Right atrium auricular region (tissue), 2 donors: ENCODE measurements around the gene MICAL2. TPM values are rescaled to one million over a fixed set of nuclear protein-coding genes. Genes with fewer than 3 reads are reported as not detected.

Experiments used
- DNase-seq: peaks from one replicate; pipeline ENCODE4 v3.0.0-alpha.2; 2019; ENCODE audit warnings: low spot score
- H3K27ac ChIP-seq, 2 donors: fragments of 200-600 bp; sonication (generic); 1 replicate in 1 of 2; 2 replicates in 1 of 2; pipeline ENCODE4 v1.5.1; 2016 to 2019
- H3K27me3 ChIP-seq, 2 donors: fragments of 200-600 bp; sonication (generic); one replicate each; pipeline versions ENCODE4 v1.5.1 to v1.6.0; 2017 to 2019
- H3K36me3 ChIP-seq: fragments of 200-600 bp; sonication (generic); one replicate; pipeline ENCODE4 v1.5.1; 2016
- H3K4me1 ChIP-seq, 2 donors: fragments of 200-600 bp; sonication (generic); one replicate each; pipeline versions ENCODE4 v1.5.1 to v1.6.0; 2017 to 2019
- H3K4me3 ChIP-seq, 2 donors: fragments of 200-600 bp; sonication (generic); 1 replicate in 1 of 2; 2 replicates in 1 of 2; pipeline ENCODE4 v1.5.1; 2017 to 2019; ENCODE audit warnings: mild to moderate bottlenecking in 1 of 2, moderate library complexity in 1 of 2
- H3K9me3 ChIP-seq, 2 donors: fragments of 200-600 bp; sonication (generic); one replicate each; pipeline ENCODE4 v1.5.1; 2019
- CTCF ChIP-seq, 2 donors: fragments of 200-600 bp; sonication (generic); IDR thresholded peaks; one replicate each; pipeline ENCODE4 v1.5.1; 2019; ENCODE audit warnings: antibody characterized with exemption in 2 of 2
- total RNA-seq, 2 donors: library from RNA; depleted of rRNA; stranded (reverse); fragments of >200 nt; gene quantifications; one replicate each; pipeline ENCODE4 v1.1.0, GENCODE V29; 2016

Gene MICAL2
- total RNA-seq, 2 donors from 2014 or later, result 77.6 to 84.5 TPM

DNA sequence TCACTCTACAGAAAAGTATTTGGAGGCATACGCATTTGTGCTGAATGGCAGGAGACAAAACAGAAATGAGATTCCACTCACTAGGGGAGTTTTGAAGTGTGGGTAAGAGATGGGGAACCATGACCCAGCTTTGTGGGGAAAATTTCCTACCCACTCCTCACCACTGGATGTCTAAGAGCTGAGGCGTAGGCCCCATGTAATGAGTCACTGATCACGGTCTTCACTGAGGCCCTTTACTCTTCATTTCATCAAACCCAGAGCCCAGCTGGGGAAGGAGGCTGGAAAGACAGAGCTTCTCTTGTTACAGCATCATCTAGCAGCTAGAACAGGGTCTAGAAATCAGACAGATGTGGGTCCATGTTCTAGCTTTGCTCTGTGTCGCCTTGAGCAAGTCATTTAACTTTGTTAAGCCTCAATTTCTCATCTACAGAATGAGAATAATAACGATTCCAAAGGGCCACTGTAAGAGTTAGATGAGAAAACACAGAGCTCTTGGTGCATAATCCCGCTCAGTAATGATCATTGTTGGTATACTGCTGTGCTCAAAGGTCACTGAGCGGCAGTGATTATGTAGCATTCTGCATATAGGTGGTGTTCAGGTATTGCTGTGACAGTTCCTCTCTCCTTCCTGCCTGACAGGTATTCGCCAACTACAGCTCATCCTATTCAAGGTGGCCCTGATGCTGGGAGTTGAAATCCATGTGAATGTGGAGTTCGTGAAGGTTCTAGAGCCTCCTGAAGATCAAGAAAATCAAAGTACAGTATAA, 97.2 kb downstream of the MICAL2 start:
- peaks cover 56% of the 10 kb centered on the region for H3K36me3 ChIP-seq

GRCh38 chr11:12209096-12209495, 98.7 kb downstream of the MICAL2 start:
- Histone ChIP-seq H3K36me3 (peaks cover 67% of the 10 kb centered on the region), H3K4me3 (no peak overlapping the region), H3K27me3 (no peaks in the 10 kb centered on the region), H3K4me1 (no peaks in the 10 kb centered on the region), H3K9me3 (no peaks in the 10 kb centered on the region), H3K27ac (no peak overlapping the region)
- no peak for DNase-seq
- TF ChIP-seq CTCF (IDR thresholded peaks at IDR 0.05), result no peak

More for the DNA sequence above, 97.2 kb downstream of the MICAL2 start:
- no peaks in the 10 kb centered on the region for H3K9me3 ChIP-seq
- no peak for DNase-seq
- no peaks in the 10 kb centered on the region for H3K4me1 ChIP-seq
- H3K4me3 ChIP-seq, result no peak overlapping the region
- H3K27me3 ChIP-seq, result no peaks in the 10 kb centered on the region
- no peak overlapping the region for H3K27ac ChIP-seq
- no peak for TF ChIP-seq CTCF (IDR thresholded peaks at IDR 0.05)

- Histone ChIP-seq H3K9me3 (no peaks in the 10 kb centered on the region), H3K27ac (no peak overlapping the region), H3K27me3 (no peaks in the 10 kb centered on the region), H3K4me1 (peaks cover 0 to 3% of the 10 kb centered on the region in 2 donors), H3K36me3 (peaks cover 65% of the 10 kb centered on the region), H3K4me3 (no peak overlapping the region)
- no peak for DNase-seq
- TF ChIP-seq CTCF (IDR thresholded peaks at IDR 0.05), result no peak
These were observed 99.8 kb downstream of the MICAL2 start for GRCh38 chr11:12210200-12210599.

DNA sequence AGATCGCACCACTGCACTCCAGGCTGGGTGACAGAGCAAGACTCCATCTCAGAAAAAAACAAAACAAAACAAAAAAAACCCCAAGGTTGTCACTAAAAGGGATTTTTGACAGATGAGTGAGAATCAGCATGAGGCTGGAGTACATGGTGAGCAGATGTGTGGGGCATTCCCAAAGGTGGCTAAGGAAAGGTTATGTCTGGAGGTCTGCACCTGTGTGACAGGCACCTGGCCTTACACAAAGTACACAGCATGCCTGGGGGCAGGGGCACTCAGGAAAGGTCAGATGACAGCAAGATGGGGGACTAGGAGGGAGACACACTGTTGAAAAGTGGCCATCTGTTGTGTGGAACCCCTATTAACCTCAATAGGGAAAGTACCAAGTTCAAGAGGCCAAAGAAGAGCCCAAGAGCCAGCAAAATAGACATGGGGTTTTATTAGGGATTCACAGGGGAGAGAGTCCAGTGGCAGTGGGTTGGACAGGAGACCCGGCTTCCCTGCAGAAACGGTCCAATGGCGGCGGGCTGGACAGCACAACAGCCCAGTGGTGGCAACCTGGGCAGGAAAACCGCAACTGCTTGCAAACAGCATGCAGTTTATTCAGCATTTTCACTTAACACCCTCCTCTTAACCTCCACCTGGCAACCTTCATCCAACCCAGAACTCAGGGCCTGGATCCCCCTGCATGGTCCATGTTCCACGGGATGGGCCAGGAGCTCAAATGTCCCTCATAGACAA, 101.1 kb downstream of the MICAL2 start:
- Histone ChIP-seq H3K4me3 (no peak overlapping the region), H3K36me3 (peaks cover 63% of the 10 kb centered on the region), H3K27me3 (no peaks in the 10 kb centered on the region), H3K27ac (no peak overlapping the region), H3K4me1 (peaks cover 0 to 14% of the 10 kb centered on the region in 2 donors), H3K9me3 (no peaks in the 10 kb centered on the region)
- no peak for TF ChIP-seq CTCF (IDR thresholded peaks at IDR 0.05)
- DNase-seq, result no peak

GRCh38 chr11:12212174-12212820, 101.9 kb downstream of the MICAL2 start:
- no peaks in the 10 kb centered on the region for H3K27me3 ChIP-seq
- peaks cover 0 to 22% of the 10 kb centered on the region in 2 donors for H3K4me1 ChIP-seq
- TF ChIP-seq CTCF (IDR thresholded peaks at IDR 0.05), result no peak
- no peak overlapping the region for H3K4me3 ChIP-seq
- no peak for DNase-seq
- H3K9me3 ChIP-seq, result no peaks in the 10 kb centered on the region
- H3K27ac ChIP-seq, result no peak overlapping the region
- H3K36me3 ChIP-seq, result peaks cover 59% of the 10 kb centered on the region
